ENCODE results near the gene RARG.
A peak's percentile ranks its signal among the peaks of the same experiment; 100 is the strongest.

Gene RARG

GRCh38 chr12:53191885-53192530 lies 40.0 kb downstream of the RARG start:
- Histone ChIP-seq H3K4me2 (ENCODE audit: low read length) (no peak overlapping the region), H3K9ac (ENCODE audit: low read length) (no peak overlapping the region), H2AK5ac (ENCODE audit: low read length) (no peak overlapping the region), H3K18ac (ENCODE audit: low read length) (no peak overlapping the region), H3K4ac (ENCODE audit: low read depth, low read length) (no peak overlapping the region), H2BK12ac (ENCODE audit: low read length) (no peak overlapping the region), H3K9me3 (ENCODE audit: insufficient read depth, low read depth, low read length) (no peaks in the 10 kb centered on the region), H2AFZ (ENCODE audit: insufficient read depth, low read length, poor library complexity) (no peak overlapping the region), H4K91ac (ENCODE audit: low read depth, low read length) (no peak overlapping the region), H3K27ac (ENCODE audit: low read depth, low read length) (no peak overlapping the region), H3K14ac (ENCODE audit: low read length) (no peak overlapping the region), H3K4me3 (ENCODE audit: low read depth, low read length) (no peak overlapping the region), H2BK5ac (ENCODE audit: low read depth, low read length, poor library complexity) (no peak overlapping the region), H3K36me3 (ENCODE audit: control insufficient read depth in 1 of 2, insufficient read depth in 2 of 2, low read length in 2 of 2) (peaks cover 12 to 22% of the 10 kb centered on the region in 2 experiments), H4K12ac (ENCODE audit: low read depth, low read length) (no peak overlapping the region), H2BK120ac (ENCODE audit: insufficient read depth, low read length, poor library complexity) (no peak overlapping the region), H3K4me1 (ENCODE audit: control insufficient read depth in 1 of 2, insufficient read depth in 2 of 2, low read length in 2 of 2) (peaks cover 3 to 9% of the 10 kb centered on the region in 2 experiments), H3K79me1 (ENCODE audit: low read length) (no peaks in the 10 kb centered on the region), H3K79me2 (ENCODE audit: control insufficient read depth, insufficient read depth, low read length, poor library complexity) (no peaks in the 10 kb centered on the region), H3K23ac (ENCODE audit: low read length) (no peak overlapping the region), H3K27me3 (ENCODE audit: insufficient read depth, low read length) (peaks cover 3% of the 10 kb centered on the region), H4K8ac (ENCODE audit: low read depth, low read length) (no peak overlapping the region)
- no CpG with 5 or more reads among the region's 14 CpGs for WGBS (ENCODE audit: extremely low coverage, insufficient coverage, insufficient read length)
- DNase-seq, result no peak

- H3K4me1 ChIP-seq (ENCODE audit: control insufficient read depth in 1 of 2, insufficient read depth in 2 of 2, low read length in 2 of 2), result peaks cover 5 to 12% of the 10 kb centered on the region in 2 experiments
- no peak overlapping the region for H2BK12ac ChIP-seq (ENCODE audit: low read length)
- H3K27ac ChIP-seq (ENCODE audit: low read depth, low read length), result no peak overlapping the region
- no peak overlapping the region for H3K4ac ChIP-seq (ENCODE audit: low read depth, low read length)
- H3K4me3 ChIP-seq (ENCODE audit: low read depth, low read length), result no peak overlapping the region
- no peak overlapping the region for H2AFZ ChIP-seq (ENCODE audit: insufficient read depth, low read length, poor library complexity)
- H2BK120ac ChIP-seq (ENCODE audit: insufficient read depth, low read length, poor library complexity), result no peak overlapping the region
- H4K8ac ChIP-seq (ENCODE audit: low read depth, low read length), result no peak overlapping the region
- H3K4me2 ChIP-seq (ENCODE audit: low read length), result no peak overlapping the region
- H2BK5ac ChIP-seq (ENCODE audit: low read depth, low read length, poor library complexity), result no peak overlapping the region
- H3K36me3 ChIP-seq (ENCODE audit: control insufficient read depth in 1 of 2, insufficient read depth in 2 of 2, low read length in 2 of 2), result peaks cover 14 to 25% of the 10 kb centered on the region in 2 experiments
- H3K9ac ChIP-seq (ENCODE audit: low read length), result no peak overlapping the region
- H3K9me3 ChIP-seq (ENCODE audit: insufficient read depth, low read depth, low read length), result peaks cover under 1% of the 10 kb centered on the region
- DNase-seq, result no peak
- peaks cover 2% of the 10 kb centered on the region for H3K79me1 ChIP-seq (ENCODE audit: low read length)
- WGBS (ENCODE audit: extremely low coverage, insufficient coverage, insufficient read length), result no CpG with 5 or more reads among the region's 11 CpGs
- H3K27me3 ChIP-seq (ENCODE audit: insufficient read depth, low read length), result peaks cover 3% of the 10 kb centered on the region
- H3K14ac ChIP-seq (ENCODE audit: low read length), result no peak overlapping the region
- H4K12ac ChIP-seq (ENCODE audit: low read depth, low read length), result no peak overlapping the region
- no peak overlapping the region for H4K91ac ChIP-seq (ENCODE audit: low read depth, low read length)
- H3K23ac ChIP-seq (ENCODE audit: low read length), result no peak overlapping the region
- no peak overlapping the region for H2AK5ac ChIP-seq (ENCODE audit: low read length)
- no peaks in the 10 kb centered on the region for H3K79me2 ChIP-seq (ENCODE audit: control insufficient read depth, insufficient read depth, low read length, poor library complexity)
- no peak overlapping the region for H3K18ac ChIP-seq (ENCODE audit: low read length)
Measured at GRCh38 chr12:53191096-53191884, 40.7 kb downstream of the RARG start.

- H3K18ac ChIP-seq (ENCODE audit: low read length), result no peak overlapping the region
- WGBS (ENCODE audit: extremely low coverage, insufficient coverage, insufficient read length), result no CpG with 5 or more reads among the region's 14 CpGs
- no peak overlapping the region for H4K91ac ChIP-seq (ENCODE audit: low read depth, low read length)
Measured at GRCh38 chr12:53190108-53190729, 41.8 kb downstream of the RARG start.

GRCh38 chr12:53187145-53187899 lies 44.7 kb downstream of the RARG start:
- no peaks in the 10 kb centered on the region for H3K79me2 ChIP-seq (ENCODE audit: control insufficient read depth, insufficient read depth, low read length, poor library complexity)
- no peak overlapping the region for H4K91ac ChIP-seq (ENCODE audit: low read depth, low read length)
- H3K23ac ChIP-seq (ENCODE audit: low read length), result no peak overlapping the region
- no peak overlapping the region for H3K9ac ChIP-seq (ENCODE audit: low read length)
- peaks cover 9 to 23% of the 10 kb centered on the region in 2 experiments for H3K4me1 ChIP-seq (ENCODE audit: control insufficient read depth in 1 of 2, insufficient read depth in 2 of 2, low read length in 2 of 2)
- no peak overlapping the region for H3K4ac ChIP-seq (ENCODE audit: low read depth, low read length)
- DNase-seq, result peak; percentile 98 to 99
- no peak overlapping the region for H3K4me2 ChIP-seq (ENCODE audit: low read length)
- peak overlapping the region; percentile 29 for H3K27ac ChIP-seq (ENCODE audit: low read depth, low read length)
- no peak overlapping the region for H2AK5ac ChIP-seq (ENCODE audit: low read length)
- H3K18ac ChIP-seq (ENCODE audit: low read length), result no peak overlapping the region
- no peak overlapping the region for H2BK5ac ChIP-seq (ENCODE audit: low read depth, low read length, poor library complexity)
- no peaks in the 10 kb centered on the region for H3K27me3 ChIP-seq (ENCODE audit: insufficient read depth, low read length)
- no peak overlapping the region for H2BK120ac ChIP-seq (ENCODE audit: insufficient read depth, low read length, poor library complexity)
- H4K8ac ChIP-seq (ENCODE audit: low read depth, low read length), result no peak overlapping the region
- H3K36me3 ChIP-seq (ENCODE audit: control insufficient read depth in 1 of 2, insufficient read depth in 2 of 2, low read length in 2 of 2), result peaks cover 27 to 47% of the 10 kb centered on the region in 2 experiments
- H3K14ac ChIP-seq (ENCODE audit: low read length), result no peak overlapping the region
- H4K12ac ChIP-seq (ENCODE audit: low read depth, low read length), result no peak overlapping the region
- WGBS (ENCODE audit: extremely low coverage, insufficient coverage, insufficient read length), result no CpG with 5 or more reads among the region's 15 CpGs
- peaks cover 2% of the 10 kb centered on the region for H3K79me1 ChIP-seq (ENCODE audit: low read length)
- no peak overlapping the region for H3K4me3 ChIP-seq (ENCODE audit: low read depth, low read length)
- H2AFZ ChIP-seq (ENCODE audit: insufficient read depth, low read length, poor library complexity), result no peak overlapping the region
- peaks cover 5% of the 10 kb centered on the region for H3K9me3 ChIP-seq (ENCODE audit: insufficient read depth, low read depth, low read length)
- H2BK12ac ChIP-seq (ENCODE audit: low read length), result no peak overlapping the region

More at GRCh38 chr12:53190108-53190729, 41.8 kb downstream of the RARG start:
- H2BK120ac ChIP-seq (ENCODE audit: insufficient read depth, low read length, poor library complexity), result no peak overlapping the region
- peak in 1 of 2 donors; percentile 54 for DNase-seq
- H4K12ac ChIP-seq (ENCODE audit: low read depth, low read length), result no peak overlapping the region
- peaks cover 2% of the 10 kb centered on the region for H3K79me1 ChIP-seq (ENCODE audit: low read length)
- no peak overlapping the region for H2BK12ac ChIP-seq (ENCODE audit: low read length)
- no peak overlapping the region for H3K9ac ChIP-seq (ENCODE audit: low read length)
- H3K4me3 ChIP-seq (ENCODE audit: low read depth, low read length), result no peak overlapping the region
- no peak overlapping the region for H3K4me2 ChIP-seq (ENCODE audit: low read length)
- H3K36me3 ChIP-seq (ENCODE audit: control insufficient read depth in 1 of 2, insufficient read depth in 2 of 2, low read length in 2 of 2), result peaks cover 18 to 31% of the 10 kb centered on the region in 2 experiments
- no peak overlapping the region for H4K8ac ChIP-seq (ENCODE audit: low read depth, low read length)
- peaks cover 2% of the 10 kb centered on the region for H3K9me3 ChIP-seq (ENCODE audit: insufficient read depth, low read depth, low read length)
- H2AFZ ChIP-seq (ENCODE audit: insufficient read depth, low read length, poor library complexity), result no peak overlapping the region
- no peak overlapping the region for H3K27ac ChIP-seq (ENCODE audit: low read depth, low read length)
- H2BK5ac ChIP-seq (ENCODE audit: low read depth, low read length, poor library complexity), result no peak overlapping the region
- no peak overlapping the region for H3K23ac ChIP-seq (ENCODE audit: low read length)
- peaks cover 9 to 19% of the 10 kb centered on the region in 2 experiments for H3K4me1 ChIP-seq (ENCODE audit: control insufficient read depth in 1 of 2, insufficient read depth in 2 of 2, low read length in 2 of 2)
- H3K79me2 ChIP-seq (ENCODE audit: control insufficient read depth, insufficient read depth, low read length, poor library complexity), result no peaks in the 10 kb centered on the region
- no peak overlapping the region for H3K14ac ChIP-seq (ENCODE audit: low read length)
- H3K27me3 ChIP-seq (ENCODE audit: insufficient read depth, low read length), result peaks cover 1% of the 10 kb centered on the region
- no peak overlapping the region for H2AK5ac ChIP-seq (ENCODE audit: low read length)
- no peak overlapping the region for H3K4ac ChIP-seq (ENCODE audit: low read depth, low read length)

Measured in trophoblast cell (in vitro differentiated cells and primary cell).